Stimulated activated naive CD8-positive, alpha-beta T cell treated with anti-CD3 and anti-CD28 coated beads, Interleukin-15, amount 100 ng/mL, for 72 hours (primary cell): ENCODE results near the gene CTDNEP1.

Source experiments
- ATAC-seq: fragments of 150-1000 bp; cut with Tn5 transposase; 2 replicates; pipeline ENCODE4 v1.10.0; 2021; ENCODE audit warnings: mild to moderate bottlenecking, moderate library complexity
- DNase-seq, 2 donors: peaks; one replicate each; pipeline ENCODE4 v3.0.0; 2021 to 2022
- H3K27ac Mint-ChIP-seq, 2 donors: one replicate each; pipeline ENCODE4 v1.8.0; 2022; ENCODE audit warnings: mild to moderate bottlenecking in 2 of 2, mixed read lengths in 2 of 2, moderate library complexity in 2 of 2
- H3K27me3 Mint-ChIP-seq: one replicate; pipeline ENCODE4 v1.8.0; 2022; ENCODE audit warnings: mixed read lengths
- H3K4me1 Mint-ChIP-seq: one replicate; pipeline ENCODE4 v1.8.0; 2022; ENCODE audit warnings: mild to moderate bottlenecking, mixed read lengths
- H3K4me3 Mint-ChIP-seq, 2 donors: one replicate each; pipeline ENCODE4 v1.8.0; 2022; ENCODE audit warnings: mild to moderate bottlenecking in 2 of 2, mixed read lengths in 2 of 2, moderate library complexity in 1 of 2
- H3K9me3 Mint-ChIP-seq, 2 donors: one replicate each; pipeline ENCODE4 v1.8.0; 2022; ENCODE audit warnings: mixed read lengths in 2 of 2

CTDNEP1 gene

DNA sequence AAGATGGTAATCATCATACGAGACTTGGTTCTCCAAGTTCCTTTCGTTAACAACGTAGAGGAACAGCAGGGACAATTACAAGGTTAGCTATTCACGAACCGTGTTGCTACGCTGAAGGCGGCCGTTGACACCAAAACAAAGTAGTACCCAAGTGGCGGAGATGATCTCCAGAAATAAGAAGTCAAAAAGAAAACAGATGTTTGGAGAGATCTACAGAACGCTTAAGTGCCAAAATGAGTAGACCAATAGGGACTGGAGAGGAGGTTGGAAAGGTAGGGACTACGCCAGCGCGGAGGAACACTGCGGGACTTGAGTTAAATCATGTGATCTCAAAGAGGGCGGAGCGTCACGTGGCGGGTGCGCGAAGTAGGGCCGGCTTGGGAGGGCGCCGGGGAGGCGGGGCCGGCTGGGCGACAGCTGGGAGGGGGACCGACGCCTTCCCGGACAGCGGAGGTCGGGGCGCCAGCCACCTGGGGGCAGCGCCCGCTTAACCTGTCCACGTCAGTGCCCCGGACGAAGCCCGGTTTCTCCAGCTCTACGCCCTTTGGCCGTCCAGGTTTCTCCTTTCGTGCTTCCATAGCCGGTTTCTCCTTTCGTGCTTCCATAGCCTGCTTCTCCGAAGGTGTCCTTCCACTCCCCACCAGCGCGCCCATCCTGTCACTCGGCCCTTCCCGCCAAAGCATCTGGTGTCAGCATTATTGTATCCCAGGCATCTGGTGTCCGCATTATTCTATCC lies 8.6 kb downstream of the CTDNEP1 start:
- H3K9me3 Mint-ChIP-seq = no peaks in the 10 kb centered on the region
- no peaks in the 10 kb centered on the region for H3K27me3 Mint-ChIP-seq
- H3K4me1 Mint-ChIP-seq = peaks cover 50% of the 10 kb centered on the region
- ATAC-seq (peak; percentile 59), DNase-seq (peak; percentile 90 to 91)
- peak overlapping the region; percentile 96 to 99 for H3K27ac Mint-ChIP-seq
- H3K4me3 Mint-ChIP-seq = peak overlapping the region; percentile 98 to 100

DNA sequence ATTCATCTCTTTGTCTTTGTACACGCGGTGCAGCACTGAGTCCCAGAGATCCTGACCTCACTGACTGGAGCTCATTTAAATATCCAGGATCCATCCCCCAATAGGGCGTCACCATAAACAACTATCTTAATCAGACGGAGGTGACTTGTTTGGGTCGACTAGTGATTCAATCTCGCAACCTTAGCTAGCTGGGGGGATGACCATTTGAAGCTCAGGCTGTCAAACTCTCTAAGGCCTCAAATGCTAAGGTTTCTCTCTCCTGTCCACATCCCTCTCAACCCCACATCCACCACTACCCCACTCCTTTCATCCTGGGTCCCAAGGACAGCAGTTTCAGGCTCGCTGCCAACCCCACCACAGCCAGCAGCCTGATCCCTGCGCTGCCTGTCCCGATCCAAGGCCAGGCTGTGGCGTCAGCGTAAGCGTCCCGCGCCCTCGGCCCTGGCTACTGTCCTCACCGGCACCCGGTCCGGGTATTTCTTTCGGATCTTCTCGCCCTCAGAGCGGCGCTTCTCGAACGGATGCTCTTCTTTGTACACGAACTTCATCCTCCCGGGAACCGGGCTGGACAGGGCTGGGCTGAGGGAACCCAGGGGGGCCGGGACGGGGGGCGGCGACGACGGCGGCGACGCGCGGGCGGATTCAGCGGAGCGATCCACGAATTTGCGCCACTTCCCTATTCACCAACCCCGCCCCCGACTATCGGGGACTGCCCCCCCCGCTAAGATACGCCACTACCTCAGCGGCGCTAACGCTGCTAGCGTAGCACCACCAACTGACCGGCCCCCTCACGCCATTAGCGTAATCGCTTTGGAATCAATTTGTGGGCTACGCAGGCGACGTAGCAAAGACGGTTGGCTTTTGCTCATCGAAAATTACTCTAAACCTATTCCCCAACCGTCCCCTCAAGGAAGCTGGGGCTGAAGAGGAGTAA lies 9.5 kb downstream of the CTDNEP1 start, which contains the start of gene GABARAP:
TSS of gene GABARAP (minus strand) at position 667 of the 934 bp plus-strand sequence. CDS start at position 548, 119 bp downstream.
- Mint-ChIP-seq H3K27ac (peak within 1 kb of the TSS; percentile 97 to 99), H3K9me3 (no peaks in the 10 kb centered on the region), H3K4me1 (peaks cover 56% of the 10 kb centered on the region), H3K4me3 (peak within 1 kb of the TSS; percentile 98 to 100), H3K27me3 (no peaks in the 10 kb centered on the region)
- peak; percentile 39 for ATAC-seq
- peak; percentile 91 to 92 for DNase-seq

DNA sequence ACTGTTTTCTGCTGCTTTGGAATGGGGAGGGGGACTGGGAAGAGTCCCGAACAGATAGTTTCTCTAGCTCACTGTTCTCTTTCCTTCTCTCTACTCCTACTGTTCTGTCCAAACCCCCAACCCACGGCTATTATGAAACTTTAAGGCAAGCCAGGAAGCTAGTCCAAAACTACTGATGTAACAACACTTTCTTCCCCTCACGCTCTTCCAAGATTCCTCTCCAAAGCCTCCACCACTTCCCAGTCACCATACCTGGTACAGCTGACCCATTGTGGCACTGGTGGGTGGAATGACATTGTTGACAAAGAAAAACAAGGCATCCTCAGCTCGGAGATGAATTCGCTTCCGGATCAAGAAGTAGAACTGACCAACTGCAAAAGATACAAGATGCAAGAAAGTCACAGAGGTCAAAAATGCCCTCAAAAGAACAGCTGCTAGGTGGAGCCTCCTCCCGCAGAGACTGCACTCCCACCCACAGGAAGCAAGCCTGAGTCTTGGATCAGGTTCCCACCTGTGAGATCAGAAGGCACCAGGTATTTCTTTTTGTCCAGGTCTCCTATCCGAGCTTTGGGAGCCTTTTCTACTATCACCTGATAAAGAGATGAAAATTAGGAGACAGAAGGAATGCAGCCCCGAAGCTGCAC lies 10.3 kb downstream of the CTDNEP1 start:
- Mint-ChIP-seq H3K4me3 (peak overlapping the region; percentile 98 to 100), H3K27ac (peak overlapping the region; percentile 97 to 99), H3K9me3 (no peaks in the 10 kb centered on the region), H3K4me1 (peaks cover 57% of the 10 kb centered on the region), H3K27me3 (no peaks in the 10 kb centered on the region)
- no peak for DNase-seq
- ATAC-seq = no peak

DNA sequence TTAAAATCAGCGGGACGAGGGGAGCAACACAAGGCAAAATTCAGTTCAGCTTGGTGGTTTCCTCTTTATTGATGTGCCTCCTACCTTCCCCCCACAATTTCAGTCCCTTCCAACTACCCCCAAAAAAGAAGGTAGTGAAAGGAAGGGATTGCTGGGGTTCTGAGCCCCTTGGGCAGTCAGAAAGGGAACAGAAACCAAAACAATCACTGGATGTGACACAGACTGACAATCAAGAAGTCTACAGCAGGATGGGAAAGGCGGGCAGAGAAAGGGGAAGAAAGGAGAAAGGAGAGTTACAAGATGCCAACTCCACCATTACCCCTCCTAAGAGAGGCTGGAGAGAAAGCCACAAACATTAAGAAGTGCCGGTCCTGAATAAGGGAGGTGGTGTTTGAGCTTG lies 11.2 kb downstream of the CTDNEP1 start:
- Mint-ChIP-seq H3K9me3 (no peaks in the 10 kb centered on the region), H3K27me3 (no peaks in the 10 kb centered on the region), H3K4me3 (peak overlapping the region; percentile 96 to 98), H3K27ac (peak overlapping the region in 1 of 2 donors; percentile 12), H3K4me1 (peaks cover 64% of the 10 kb centered on the region)
- DNase-seq = no peak
- ATAC-seq = no peak

DNA sequence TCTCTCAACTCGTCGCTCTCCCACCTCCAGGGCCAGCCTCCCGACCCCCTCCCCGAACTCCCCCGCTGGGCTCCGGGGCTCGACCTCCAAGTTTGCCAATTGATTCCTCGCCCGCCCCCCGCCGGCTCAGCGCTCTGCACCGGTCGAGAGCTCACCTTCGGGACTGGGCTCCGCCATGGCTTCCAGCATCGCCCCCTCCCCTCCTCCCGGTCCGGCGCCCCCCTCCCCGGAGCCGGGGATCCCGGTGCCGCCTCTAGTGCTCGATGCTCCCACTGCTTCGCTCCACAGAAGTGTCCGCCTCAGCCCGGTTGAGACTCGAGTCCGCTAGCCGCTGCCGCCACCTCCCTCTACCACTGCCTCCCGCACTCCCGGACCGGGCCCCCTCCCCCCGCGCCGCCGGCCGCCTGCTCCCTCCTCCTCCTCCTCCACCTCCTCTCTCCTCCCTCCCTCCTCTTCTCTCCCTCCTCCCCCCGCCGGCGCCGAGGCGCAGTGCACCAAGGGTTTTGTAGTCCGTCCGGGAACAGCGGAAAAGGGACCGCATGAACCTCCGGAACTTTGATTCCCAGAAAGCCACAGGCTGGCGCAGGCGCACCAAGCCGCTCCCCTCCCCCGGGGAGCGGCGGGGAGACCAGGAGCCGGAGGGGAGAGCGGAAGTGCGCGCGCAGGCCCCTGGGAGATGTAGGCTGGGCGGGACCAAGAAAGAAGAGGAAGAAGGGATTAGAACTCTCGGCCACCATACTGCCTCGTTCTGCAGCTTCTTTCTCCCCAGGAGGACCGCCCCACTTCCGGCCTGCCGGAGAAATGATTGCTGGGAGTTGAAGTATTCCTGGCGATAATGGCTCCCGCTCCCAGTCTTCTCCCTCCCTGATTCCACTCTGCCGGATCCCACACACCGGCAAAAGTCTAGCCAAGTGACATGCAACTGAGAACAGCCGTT lies 12.2 kb downstream of the CTDNEP1 start, which contains the start of gene PHF23:
TSS of gene PHF23 (minus strand) at position 367 of the 937 bp plus-strand sequence. CDS start at position 189, 178 bp downstream.
- DNase-seq (peak; percentile 94 to 97), ATAC-seq (peak; percentile 77)
- Mint-ChIP-seq H3K9me3 (no peaks in the 10 kb centered on the region), H3K4me3 (peak within 1 kb of the TSS; percentile 96 to 98), H3K27ac (peak within 1 kb of the TSS; percentile 83 to 96), H3K27me3 (no peaks in the 10 kb centered on the region), H3K4me1 (peaks cover 74% of the 10 kb centered on the region)

DNA sequence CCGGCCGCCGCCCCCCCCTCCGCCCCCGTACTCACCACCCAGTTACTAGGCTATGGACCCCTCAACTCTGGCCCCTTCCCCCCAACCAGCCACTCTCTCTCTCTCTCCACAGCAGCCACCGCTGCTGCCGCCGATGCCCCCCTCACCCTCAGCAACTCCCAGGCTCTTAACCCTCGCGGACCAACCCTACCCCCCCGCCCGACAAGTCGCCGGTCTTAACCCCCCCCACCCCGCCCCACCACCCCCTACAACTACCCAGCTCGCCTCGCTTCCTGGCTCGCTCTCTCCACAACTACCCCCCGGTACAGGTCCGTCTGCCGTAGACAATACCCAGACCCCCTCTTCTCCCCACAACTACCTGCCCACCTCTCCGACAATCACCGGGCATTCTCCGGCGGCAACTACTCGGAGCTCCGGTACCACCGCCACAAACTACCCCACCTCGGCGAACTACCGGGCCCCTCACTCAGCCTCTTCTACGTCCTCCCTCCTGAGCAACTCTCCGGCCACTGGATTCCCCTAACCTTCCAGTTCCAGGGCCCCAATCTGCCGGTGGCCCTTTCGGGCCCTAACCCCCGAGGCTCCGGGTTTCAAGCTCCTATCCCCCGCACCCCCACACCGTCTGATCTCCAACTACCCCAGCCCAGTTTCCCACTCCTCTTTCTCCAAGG lies 13.0 kb downstream of the CTDNEP1 start:
- no peak for DNase-seq
- Mint-ChIP-seq H3K4me1 (peaks cover 77% of the 10 kb centered on the region), H3K27ac (peak overlapping the region; percentile 75 to 96), H3K27me3 (no peaks in the 10 kb centered on the region), H3K9me3 (no peaks in the 10 kb centered on the region), H3K4me3 (peak overlapping the region; percentile 96 to 98)
- no peak for ATAC-seq

DNA sequence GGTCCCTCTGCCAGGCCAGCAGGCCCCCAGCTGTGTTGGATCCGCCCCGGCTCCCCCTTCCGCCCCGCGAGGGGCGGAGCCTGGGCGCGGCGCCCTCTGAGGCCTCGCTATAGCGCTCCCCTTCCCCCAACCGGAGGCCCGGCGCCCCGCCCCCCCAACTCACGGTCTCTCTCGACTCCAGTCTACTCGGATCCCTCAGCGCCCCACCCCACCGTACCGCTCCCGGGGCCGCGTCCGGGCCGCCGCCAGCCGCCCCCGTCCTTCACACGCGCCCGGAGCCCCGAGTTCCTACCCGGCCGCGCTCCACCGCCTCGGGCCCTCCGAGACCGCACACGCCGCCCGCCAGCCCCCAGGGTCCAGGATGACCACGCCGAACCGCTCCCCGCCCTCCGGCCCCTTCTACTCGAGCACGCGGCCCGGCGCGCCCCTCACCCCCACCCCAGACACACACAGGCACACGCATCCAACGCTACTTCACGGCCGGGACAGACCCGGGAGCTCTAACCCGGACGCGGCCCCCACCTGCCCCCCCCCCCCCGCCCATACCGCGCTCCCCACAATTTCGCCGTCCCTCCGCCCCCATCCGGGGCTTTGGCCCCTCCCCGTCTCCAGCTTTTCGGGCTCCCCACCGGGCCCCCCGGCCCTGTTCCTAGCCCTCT lies 13.6 kb downstream of the CTDNEP1 start:
- H3K27ac Mint-ChIP-seq = peak overlapping the region; percentile 82 to 96
- H3K9me3 Mint-ChIP-seq = no peaks in the 10 kb centered on the region
- H3K4me3 Mint-ChIP-seq = peak overlapping the region; percentile 96 to 98
- no peaks in the 10 kb centered on the region for H3K27me3 Mint-ChIP-seq
- ATAC-seq (peak; percentile 51), DNase-seq (peak; percentile 76 to 80)
- H3K4me1 Mint-ChIP-seq = peaks cover 77% of the 10 kb centered on the region

DNA sequence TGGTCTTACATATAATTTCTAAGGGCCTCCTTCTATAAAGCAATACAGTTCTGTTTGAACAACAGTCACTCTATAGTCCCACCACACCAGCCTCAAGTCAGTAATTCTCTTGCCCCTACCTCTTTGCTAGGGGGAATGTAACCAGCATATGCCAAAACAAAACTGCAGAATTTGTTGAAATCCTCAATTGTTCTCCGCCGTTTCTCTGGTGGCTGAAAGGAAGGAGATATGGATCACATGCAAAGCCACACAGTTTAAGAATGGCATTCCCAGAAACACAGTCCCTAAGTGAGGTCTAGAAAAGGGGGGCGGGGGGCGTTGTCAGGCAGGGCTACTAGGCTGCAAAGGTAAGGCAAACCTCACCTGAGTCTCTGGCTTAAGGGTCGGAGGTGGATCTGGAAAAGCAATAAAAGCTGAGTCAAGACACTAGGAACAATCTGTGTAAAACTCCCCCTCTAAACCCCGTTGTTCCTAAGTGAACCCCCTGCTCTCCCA lies 14.2 kb downstream of the CTDNEP1 start:
- ATAC-seq (no peak), DNase-seq (no peak)
- Mint-ChIP-seq H3K27me3 (no peaks in the 10 kb centered on the region), H3K9me3 (no peaks in the 10 kb centered on the region), H3K27ac (peak overlapping the region in 1 of 2 donors; percentile 16), H3K4me1 (peaks cover 79% of the 10 kb centered on the region), H3K4me3 (peak overlapping the region; percentile 96 to 98)

GRCh38 chr17:7236808-7237207 lies 14.7 kb downstream of the CTDNEP1 start:
- DNase-seq (no peak), ATAC-seq (no peak)
- peak overlapping the region in 1 of 2 donors; percentile 16 for H3K27ac Mint-ChIP-seq
- peak overlapping the region; percentile 96 to 98 for H3K4me3 Mint-ChIP-seq
- H3K4me1 Mint-ChIP-seq = peaks cover 79% of the 10 kb centered on the region
- H3K27me3 Mint-ChIP-seq = no peaks in the 10 kb centered on the region
- no peaks in the 10 kb centered on the region for H3K9me3 Mint-ChIP-seq

GRCh38 chr17:7235693-7236665 lies 15.6 kb downstream of the CTDNEP1 start:
- Mint-ChIP-seq H3K9me3 (no peaks in the 10 kb centered on the region), H3K27ac (peak overlapping the region; percentile 60 to 61)

DNA sequence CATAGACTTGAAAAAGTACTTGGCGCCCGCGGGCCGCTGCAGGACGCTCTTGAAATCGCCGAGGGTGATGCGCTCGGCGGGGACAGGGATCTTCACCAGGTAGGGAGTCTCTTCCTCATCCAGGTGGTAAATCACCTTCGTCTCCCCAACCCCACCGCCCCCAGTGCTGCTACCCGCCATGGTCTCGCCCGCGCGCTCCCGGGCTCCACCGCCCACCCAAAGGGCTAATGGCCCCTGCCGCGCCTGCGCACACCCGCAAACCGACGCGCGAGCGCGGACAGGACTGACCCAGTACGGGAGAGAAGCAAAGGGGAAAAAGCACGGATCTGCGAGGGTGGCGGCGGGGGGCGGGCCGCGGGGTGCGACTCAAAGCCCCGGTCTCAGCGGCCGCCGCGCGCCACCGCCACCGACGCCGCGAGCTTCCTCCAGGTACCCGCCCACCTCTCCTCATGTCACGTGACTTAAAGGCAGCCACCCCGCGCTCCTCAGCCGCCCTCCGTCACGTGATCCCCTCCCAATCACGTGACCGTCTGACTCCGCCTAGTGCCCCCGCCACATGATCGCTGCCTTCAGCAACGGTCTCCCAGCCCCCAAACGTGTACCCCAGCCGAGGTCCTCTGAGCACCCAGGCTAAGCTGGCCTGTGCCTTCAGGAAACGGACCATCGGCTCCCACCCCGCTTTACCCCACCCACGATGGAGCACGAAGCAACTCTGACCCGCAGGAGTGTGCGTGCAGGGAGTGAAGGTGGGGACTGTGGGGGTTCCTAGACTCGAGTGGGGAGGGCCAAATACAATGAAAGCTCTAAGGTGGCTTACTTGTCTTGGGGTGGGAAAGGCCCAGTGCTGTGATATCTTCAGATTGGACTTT lies 17.2 kb downstream of the CTDNEP1 start, which contains the start of gene DVL2:
TSS of gene DVL2 (minus strand) at position 435 of the 869 bp plus-strand sequence. CDS start at position 180, 255 bp downstream.
- ATAC-seq (peak; percentile 64), DNase-seq (peak; percentile 91 to 94)
- Mint-ChIP-seq H3K27ac (peak within 1 kb of the TSS; percentile 96), H3K27me3 (no peaks in the 10 kb centered on the region), H3K4me1 (peaks cover 74% of the 10 kb centered on the region), H3K9me3 (no peaks in the 10 kb centered on the region), H3K4me3 (peak within 1 kb of the TSS; percentile 95 to 98)

More at GRCh38 chr17:7235693-7236665, 15.6 kb downstream of the CTDNEP1 start:
- Mint-ChIP-seq H3K4me3 (peak overlapping the region; percentile 95 to 98), H3K4me1 (peaks cover 77% of the 10 kb centered on the region), H3K27me3 (no peaks in the 10 kb centered on the region)
- ATAC-seq = no peak
- no peak for DNase-seq
